Keratinocyte (primary cell): Measurements from ENCODE around the gene PLXNA2. TPM values are rescaled to one million over a fixed set of nuclear protein-coding genes. Genes with fewer than 3 reads are reported as not detected.

Experiments used
- DNase-seq: peaks from one replicate; pipeline ENCODE4 v3.0.0-alpha.2; 2011; ENCODE audit warnings: low read depth, missing footprints, low spot score
- FAIRE-seq: peaks from 2 replicates; lab custom pipeline; 2011; peaks lifted over from hg19 to GRCh38; lab: Jason Lieb, UNC
- H2AFZ ChIP-seq: 2 replicates; pipeline ENCODE4 v1.6.0; 2012; ENCODE audit warnings: low read length, control low read depth, inconsistent platforms; ENCODE audit not compliant: control insufficient read depth
- H3K27ac ChIP-seq: 2 replicates; pipeline ENCODE4 v1.5.1; 2011; ENCODE audit warnings: low read length; ENCODE audit not compliant: control insufficient read depth, insufficient read depth
- H3K27me3 ChIP-seq: 3 replicates; pipeline ENCODE4 v1.6.0; 2011; ENCODE audit warnings: low read length; ENCODE audit not compliant: control insufficient read depth, insufficient read depth; ENCODE audit errors: extremely low read depth
- H3K36me3 ChIP-seq, 2 experiments: 2 replicates in 1 of 2; 3 replicates in 1 of 2; pipeline ENCODE4 v1.5.1; 2011; ENCODE audit warnings: low read length in 2 of 2, mild to moderate bottlenecking in 1 of 2; ENCODE audit not compliant: control insufficient read depth in 2 of 2, insufficient read depth in 2 of 2; ENCODE audit errors: extremely low read depth in 1 of 2
- H3K4me1 ChIP-seq: 3 replicates; pipeline ENCODE4 v1.5.1; 2011; ENCODE audit warnings: low read length; ENCODE audit not compliant: control insufficient read depth, insufficient read depth; ENCODE audit errors: extremely low read depth
- H3K4me2 ChIP-seq: 3 replicates; pipeline ENCODE4 v1.6.0; 2011; ENCODE audit warnings: low read depth, low read length; ENCODE audit not compliant: control insufficient read depth, insufficient read depth; ENCODE audit errors: extremely low read depth
- H3K4me3 ChIP-seq, 3 experiments: fragments of 200-600 bp in 1 of 3; sonication (generic) in 1 of 3; 2 replicates in 2 of 3; 3 replicates in 1 of 3; pipeline ENCODE4 v1.5.1; 2011 to 2016; ENCODE audit warnings: low read length in 3 of 3, mild to moderate bottlenecking in 3 of 3, control low read depth in 2 of 3, inconsistent platforms in 1 of 3, low read depth in 1 of 3, mixed read lengths in 1 of 3, mixed run types in 1 of 3, moderate library complexity in 1 of 3; ENCODE audit not compliant: control insufficient read depth in 2 of 3, insufficient read depth in 2 of 3; ENCODE audit errors: extremely low read depth in 1 of 3
- H3K79me2 ChIP-seq: 2 replicates; pipeline ENCODE4 v1.6.0; 2012; ENCODE audit warnings: low read length; ENCODE audit not compliant: control insufficient read depth, insufficient read depth
- H3K9ac ChIP-seq: 3 replicates; pipeline ENCODE4 v1.6.0; 2011; ENCODE audit warnings: low read length; ENCODE audit not compliant: control insufficient read depth, insufficient read depth; ENCODE audit errors: extremely low read depth
- H3K9me1 ChIP-seq: 3 replicates; pipeline ENCODE4 v1.6.0; 2011; ENCODE audit warnings: low read length; ENCODE audit not compliant: control insufficient read depth, insufficient read depth; ENCODE audit errors: extremely low read depth
- H3K9me3 ChIP-seq: 2 replicates; pipeline ENCODE4 v1.5.1; 2012; ENCODE audit warnings: low read depth, low read length; ENCODE audit not compliant: control insufficient read depth
- H4K20me1 ChIP-seq: 3 replicates; pipeline ENCODE4 v1.6.0; 2011; ENCODE audit warnings: low read length; ENCODE audit not compliant: control insufficient read depth, insufficient read depth; ENCODE audit errors: extremely low read depth
- EZH2 ChIP-seq: IDR thresholded peaks from one replicate; pipeline ENCODE4 v1.6.1; 2012; ENCODE audit warnings: inconsistent platforms, mild to moderate bottlenecking, low read length, moderate library complexity
- dilution Hi-C: fragments of 300-500 bp; cut with MboI; formaldehyde crosslinking; loops from one replicate; pipeline ENCODE4 v1.7.0; 2020; ENCODE audit warnings: low sequenced_read_pairs; ENCODE audit not compliant: extremely low pct_ligation_motif_present
- polyA plus RNA-seq, 5 experiments: library from polyadenylated mRNA; depleted of rRNA in 3 of 5; stranded (reverse) in 3 of 5; stranded (forward) in 1 of 5; unstranded in 1 of 5; fragments of >200 nt; gene quantifications; 1 replicate in 1 of 5; 2 replicates in 3 of 5; 3 replicates in 1 of 5; pipeline versions ENCODE4 v1.2.1 to v1.2.3, GENCODE V29; 2011 to 2012; ENCODE audit warnings: missing spikeins in 2 of 5, low read depth in 1 of 5, low replicate concordance in 1 of 5
- TF ChIP-seq, protein P1 (sequence below), 3 experiments: IDR thresholded peaks in 1 of 3; conservative IDR thresholded peaks in 1 of 3; optimal IDR thresholded peaks in 1 of 3; 2 replicates in 2 of 3; 3 replicates in 1 of 3; pipeline versions ENCODE3 to v1.5.1; 2011; ENCODE audit warnings: low read length in 3 of 3, mild to moderate bottlenecking in 3 of 3, moderate library complexity in 2 of 3, control low read depth in 1 of 3, inconsistent platforms in 1 of 3; ENCODE audit not compliant: insufficient read depth in 2 of 3; ENCODE audit errors: extremely low read depth in 1 of 3

The PLXNA2 gene
- polyA plus RNA-seq, 1 donor (not counting 4 experiments of a cell fraction or from before 2014, with no cell fraction given): 6.7 TPM

- no peaks in the 10 kb centered on the region for H3K9me1 ChIP-seq
- H3K9me3 ChIP-seq: no peaks in the 10 kb centered on the region
- H3K27ac ChIP-seq: no peak overlapping the region
- FAIRE-seq: no peak
- no peaks in the 10 kb centered on the region for H4K20me1 ChIP-seq
- dilution Hi-C loops: no loop called here
- no peak overlapping the region for H3K4me3 ChIP-seq
- DNase-seq: no peak
- TF ChIP-seq EZH2: no peak
- H3K4me1 ChIP-seq: no peaks in the 10 kb centered on the region
- H3K36me3 ChIP-seq: peaks cover 4 to 7% of the 10 kb centered on the region in 2 experiments
- H2AFZ ChIP-seq: no peak overlapping the region
- no peaks in the 10 kb centered on the region for H3K27me3 ChIP-seq
- no peak overlapping the region for H3K4me2 ChIP-seq
- no peak overlapping the region for H3K9ac ChIP-seq
- H3K79me2 ChIP-seq: no peaks in the 10 kb centered on the region
These were observed 184.7 kb downstream of the PLXNA2 start for GRCh38 chr1:208059409-208060001.

DNA sequence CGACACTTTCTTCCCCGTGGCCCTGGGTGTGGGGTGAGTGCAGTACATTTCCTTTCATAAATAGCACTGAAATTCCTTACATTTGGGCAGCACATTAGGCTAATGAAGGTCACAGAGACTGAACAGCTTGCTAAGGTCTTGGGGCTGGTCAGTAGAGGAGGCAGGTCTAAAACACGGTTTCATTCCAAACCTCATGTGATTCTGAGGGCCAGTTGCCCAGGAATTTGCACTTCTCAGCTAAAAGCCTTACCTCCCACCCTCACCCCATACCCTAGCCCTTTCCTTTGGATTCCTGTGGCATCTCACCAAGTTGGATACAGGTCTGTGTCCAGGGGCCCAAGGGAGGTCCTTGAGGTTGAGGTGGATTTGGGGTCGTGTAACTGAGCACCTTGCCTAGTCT, 185.4 kb downstream of the PLXNA2 start:
- DNase-seq (no peak), FAIRE-seq (no peak)
- Histone ChIP-seq H3K4me2 (no peak overlapping the region), H3K27me3 (no peaks in the 10 kb centered on the region), H3K9me3 (no peaks in the 10 kb centered on the region), H3K9ac (no peak overlapping the region), H3K4me3 (no peak overlapping the region), H3K27ac (no peak overlapping the region), H4K20me1 (no peaks in the 10 kb centered on the region), H3K4me1 (no peaks in the 10 kb centered on the region), H3K79me2 (no peaks in the 10 kb centered on the region), H3K36me3 (peaks cover 9 to 10% of the 10 kb centered on the region in 2 experiments), H2AFZ (no peak overlapping the region), H3K9me1 (no peaks in the 10 kb centered on the region)
- no peak for TF ChIP-seq EZH2
- TF ChIP-seq, protein P1, sequence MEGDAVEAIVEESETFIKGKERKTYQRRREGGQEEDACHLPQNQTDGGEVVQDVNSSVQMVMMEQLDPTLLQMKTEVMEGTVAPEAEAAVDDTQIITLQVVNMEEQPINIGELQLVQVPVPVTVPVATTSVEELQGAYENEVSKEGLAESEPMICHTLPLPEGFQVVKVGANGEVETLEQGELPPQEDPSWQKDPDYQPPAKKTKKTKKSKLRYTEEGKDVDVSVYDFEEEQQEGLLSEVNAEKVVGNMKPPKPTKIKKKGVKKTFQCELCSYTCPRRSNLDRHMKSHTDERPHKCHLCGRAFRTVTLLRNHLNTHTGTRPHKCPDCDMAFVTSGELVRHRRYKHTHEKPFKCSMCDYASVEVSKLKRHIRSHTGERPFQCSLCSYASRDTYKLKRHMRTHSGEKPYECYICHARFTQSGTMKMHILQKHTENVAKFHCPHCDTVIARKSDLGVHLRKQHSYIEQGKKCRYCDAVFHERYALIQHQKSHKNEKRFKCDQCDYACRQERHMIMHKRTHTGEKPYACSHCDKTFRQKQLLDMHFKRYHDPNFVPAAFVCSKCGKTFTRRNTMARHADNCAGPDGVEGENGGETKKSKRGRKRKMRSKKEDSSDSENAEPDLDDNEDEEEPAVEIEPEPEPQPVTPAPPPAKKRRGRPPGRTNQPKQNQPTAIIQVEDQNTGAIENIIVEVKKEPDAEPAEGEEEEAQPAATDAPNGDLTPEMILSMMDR (optimal IDR thresholded peaks at IDR 0.05 in 1 of 3, IDR thresholded peaks at IDR 0.05 in 1 of 3, conservative IDR thresholded peaks at IDR 0.05 in 1 of 3; ENCODE audit: extremely low read depth in 1 of 3, insufficient read depth in 2 of 3, low read length in 3 of 3): no peak
- dilution Hi-C loops: no loop called here

DNA sequence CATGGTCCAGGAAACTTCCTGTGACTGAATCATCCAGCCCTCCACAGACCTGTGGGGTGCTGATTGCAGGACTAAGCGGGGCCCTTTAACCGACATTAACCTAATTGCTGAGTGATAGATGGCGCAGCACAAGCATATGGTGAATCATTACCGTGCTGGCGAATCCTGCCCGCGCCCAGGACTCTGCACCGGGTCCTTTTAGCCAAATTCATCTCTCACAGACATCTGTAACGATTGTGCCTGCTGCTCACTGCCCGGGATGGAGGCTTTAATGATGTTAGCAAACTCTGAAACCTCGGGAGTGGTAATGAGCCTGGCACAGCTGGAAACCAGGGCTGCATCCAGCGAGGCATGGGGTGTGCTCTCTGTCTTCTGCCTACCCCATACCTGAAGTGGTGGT, 185.9 kb downstream of the PLXNA2 start:
- no peak overlapping the region for H3K9ac ChIP-seq
- H3K4me2 ChIP-seq: no peak overlapping the region
- no peaks in the 10 kb centered on the region for H3K27me3 ChIP-seq
- no peak for DNase-seq
- H3K79me2 ChIP-seq: no peaks in the 10 kb centered on the region
- FAIRE-seq: no peak
- H4K20me1 ChIP-seq: no peaks in the 10 kb centered on the region
- H3K9me1 ChIP-seq: no peaks in the 10 kb centered on the region
- no peak overlapping the region for H3K4me3 ChIP-seq
- no peaks in the 10 kb centered on the region for H3K4me1 ChIP-seq
- dilution Hi-C loops: no loop called here
- no peaks in the 10 kb centered on the region for H3K9me3 ChIP-seq
- H3K27ac ChIP-seq: no peak overlapping the region
- TF ChIP-seq EZH2: no peak
- TF ChIP-seq, protein P1 (optimal IDR thresholded peaks at IDR 0.05 in 1 of 3, IDR thresholded peaks at IDR 0.05 in 1 of 3, conservative IDR thresholded peaks at IDR 0.05 in 1 of 3; ENCODE audit: extremely low read depth in 1 of 3, insufficient read depth in 2 of 3, low read length in 3 of 3): no peak
- peaks cover 9 to 10% of the 10 kb centered on the region in 2 experiments for H3K36me3 ChIP-seq
- H2AFZ ChIP-seq: no peak overlapping the region
